Effector memory CD8-positive, alpha-beta T cell (primary cell): ENCODE results near the gene RFXANK.
"Not testable (repeated sequence)": the region's sequence is repeated elsewhere in the genome, so short reads cannot be mapped to it uniquely, and the experiment has no call there.

Experiments
- ATAC-seq: fragments of 150-1000 bp; cut with Tn5 transposase; replicated peaks from 2 replicates; pipeline ENCODE4 v1.10.0; 2021; ENCODE audit warnings: mild to moderate bottlenecking, moderate library complexity
- DNase-seq, 3 experiments: peaks; one replicate each; pipeline ENCODE4 v3.0.0; 2021
- H3K27ac Mint-ChIP-seq, 2 donors: one replicate each; pipeline ENCODE4 v1.8.0; 2022; ENCODE audit warnings: mild to moderate bottlenecking in 2 of 2, mixed read lengths in 2 of 2, moderate library complexity in 2 of 2
- H3K27me3 Mint-ChIP-seq, 2 donors: one replicate each; pipeline ENCODE4 v1.8.0; 2022; ENCODE audit warnings: mixed read lengths in 2 of 2
- H3K36me3 Mint-ChIP-seq: one replicate; pipeline ENCODE4 v1.8.0; 2022; ENCODE audit warnings: mild to moderate bottlenecking, moderate library complexity, mixed read lengths; ENCODE audit not compliant: insufficient read depth
- H3K4me1 Mint-ChIP-seq, 2 donors: one replicate each; pipeline ENCODE4 v1.8.0; 2022; ENCODE audit warnings: low read depth in 2 of 2, mixed read lengths in 2 of 2
- H3K4me3 Mint-ChIP-seq, 2 donors: one replicate each; pipeline ENCODE4 v1.8.0; 2022; ENCODE audit warnings: mild to moderate bottlenecking in 2 of 2, mixed read lengths in 2 of 2, moderate library complexity in 2 of 2
- H3K9me3 Mint-ChIP-seq, 2 donors: one replicate each; pipeline ENCODE4 v1.8.0; 2022; ENCODE audit warnings: mixed read lengths in 2 of 2
- total RNA-seq, 9 experiments: gene quantifications; one replicate each; lab custom pipeline; 2026; lab: John Stamatoyannopoulos, UW

RFXANK gene, protein sequence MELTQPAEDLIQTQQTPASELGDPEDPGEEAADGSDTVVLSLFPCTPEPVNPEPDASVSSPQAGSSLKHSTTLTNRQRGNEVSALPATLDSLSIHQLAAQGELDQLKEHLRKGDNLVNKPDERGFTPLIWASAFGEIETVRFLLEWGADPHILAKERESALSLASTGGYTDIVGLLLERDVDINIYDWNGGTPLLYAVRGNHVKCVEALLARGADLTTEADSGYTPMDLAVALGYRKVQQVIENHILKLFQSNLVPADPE
- 25.4 to 48.5 (median 34.9) reads per million in 9 experiments for total RNA-seq

DNA sequence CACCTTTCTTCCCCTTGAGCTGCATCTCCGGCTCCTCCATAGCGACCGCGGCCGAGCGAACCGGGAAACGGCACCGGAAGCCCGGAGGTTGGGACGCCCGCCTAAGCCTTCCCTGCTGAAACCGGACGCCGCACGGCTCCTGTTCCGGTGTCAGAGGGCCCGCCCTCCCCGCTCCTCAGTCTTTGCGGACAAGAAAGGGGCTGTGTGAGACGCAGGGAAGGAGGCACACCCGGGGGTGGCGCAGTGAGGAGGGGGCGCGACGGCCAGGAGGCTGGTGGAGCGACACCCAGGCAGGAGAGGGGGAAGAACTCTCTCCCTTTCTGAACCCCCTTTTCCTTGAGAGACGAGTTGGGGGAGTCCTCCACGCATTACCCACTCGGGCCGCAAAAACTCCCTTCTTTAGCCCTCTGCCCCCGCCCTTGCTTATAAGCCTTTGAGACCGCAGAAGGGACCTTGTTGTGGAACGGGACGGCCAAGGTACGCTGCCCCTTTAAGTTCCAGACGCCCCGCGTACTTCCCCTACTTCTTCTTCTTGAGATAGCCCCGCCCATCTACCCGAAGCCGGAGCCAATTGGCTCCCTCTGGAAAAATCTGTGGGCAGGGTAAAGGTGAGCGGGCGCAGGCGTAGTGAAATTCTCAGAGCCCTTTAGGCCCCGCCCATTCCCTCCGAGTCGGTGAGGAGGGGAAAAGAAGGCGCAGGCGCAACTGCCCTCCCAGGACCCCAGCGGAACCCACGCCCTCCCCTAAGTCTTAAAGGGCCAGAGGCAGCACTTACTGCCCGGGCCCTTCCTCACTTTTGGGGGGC is at the start of gene RFXANK, which contains the start of gene BORCS8:
Gene RFXANK (plus strand): TSS at position 181 of the 805 bp plus-strand sequence. CDS start 1,689 bp downstream, outside the sequence.
Gene BORCS8 (minus strand): TSS at position 75 of the 805 bp plus-strand sequence. CDS start 35 bp downstream, at position 40.
- ATAC-seq, result peak; percentile 90
- Mint-ChIP-seq H3K4me1 (peaks cover 27 to 29% of the 10 kb centered on the region in 2 donors), H3K36me3 (peaks cover 36% of the 10 kb centered on the region)

DNA sequence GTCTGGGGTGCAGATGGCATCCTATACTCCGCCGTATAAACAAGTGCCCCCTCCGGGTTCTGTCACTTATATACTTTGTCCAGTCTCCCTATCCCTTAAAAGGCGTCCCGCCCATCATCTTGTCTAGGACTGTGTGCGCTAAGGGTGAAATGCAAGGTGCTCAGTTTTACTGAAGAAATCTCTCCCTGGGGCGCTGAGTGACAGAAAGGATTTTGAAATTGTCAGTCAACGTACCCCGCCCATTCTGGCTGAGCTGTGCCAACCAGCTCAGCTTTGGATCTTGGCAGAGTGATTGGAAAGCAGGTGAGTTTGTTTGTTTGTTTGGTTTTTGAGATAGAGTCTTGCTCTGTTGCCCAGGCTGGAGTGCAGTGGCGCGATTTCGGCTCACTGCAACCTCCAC is 49.7 kb upstream of the RFXANK start:
- no peak overlapping the region for H3K4me3 Mint-ChIP-seq
- DNase-seq (no peak), ATAC-seq (no peak)
- H3K4me1 Mint-ChIP-seq, result peaks cover 15 to 17% of the 10 kb centered on the region in 2 donors
- H3K36me3 Mint-ChIP-seq, result peaks cover 18% of the 10 kb centered on the region
- no peaks in the 10 kb centered on the region for H3K27me3 Mint-ChIP-seq
- H3K27ac Mint-ChIP-seq, result no peak overlapping the region
- no peaks in the 10 kb centered on the region for H3K9me3 Mint-ChIP-seq

More for the DNA sequence above, at the start of gene RFXANK, which contains the start of gene BORCS8:
- Mint-ChIP-seq H3K27ac (peak within 1 kb of the TSS; percentile 99 to 100), H3K27me3 (no peaks in the 10 kb centered on the region), H3K4me3 (peak within 1 kb of the TSS; percentile 96), H3K9me3 (no peaks in the 10 kb centered on the region)
- peak; percentile 97 to 98 (median 98) for DNase-seq

DNA sequence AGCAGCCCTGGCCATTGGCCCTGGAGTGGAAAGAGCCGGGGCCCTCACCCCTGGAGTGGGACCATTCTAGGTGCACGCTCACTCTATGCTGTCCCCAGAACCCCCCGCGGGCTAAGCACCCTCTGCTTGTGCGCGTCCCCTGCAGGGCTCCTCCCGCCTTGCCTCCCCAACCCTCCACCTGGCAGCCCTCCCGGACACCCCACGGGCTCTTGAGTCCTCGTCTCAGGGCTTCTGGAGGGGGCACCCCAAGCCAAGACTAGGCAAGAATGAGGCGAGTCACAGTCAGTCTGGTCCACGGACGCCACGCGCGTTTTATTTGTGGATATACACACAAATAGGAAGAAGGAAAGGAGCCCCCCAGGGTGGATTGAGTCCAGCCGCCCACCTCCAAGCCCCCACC is 46.8 kb upstream of the RFXANK start:
- Mint-ChIP-seq H3K4me3 (no peak overlapping the region), H3K9me3 (no peaks in the 10 kb centered on the region), H3K4me1 (peaks cover 0 to 1% of the 10 kb centered on the region in 2 donors), H3K27me3 (no peaks in the 10 kb centered on the region), H3K27ac (no peak overlapping the region), H3K36me3 (peaks cover 10% of the 10 kb centered on the region)
- no peak for DNase-seq
- no peak for ATAC-seq

DNA sequence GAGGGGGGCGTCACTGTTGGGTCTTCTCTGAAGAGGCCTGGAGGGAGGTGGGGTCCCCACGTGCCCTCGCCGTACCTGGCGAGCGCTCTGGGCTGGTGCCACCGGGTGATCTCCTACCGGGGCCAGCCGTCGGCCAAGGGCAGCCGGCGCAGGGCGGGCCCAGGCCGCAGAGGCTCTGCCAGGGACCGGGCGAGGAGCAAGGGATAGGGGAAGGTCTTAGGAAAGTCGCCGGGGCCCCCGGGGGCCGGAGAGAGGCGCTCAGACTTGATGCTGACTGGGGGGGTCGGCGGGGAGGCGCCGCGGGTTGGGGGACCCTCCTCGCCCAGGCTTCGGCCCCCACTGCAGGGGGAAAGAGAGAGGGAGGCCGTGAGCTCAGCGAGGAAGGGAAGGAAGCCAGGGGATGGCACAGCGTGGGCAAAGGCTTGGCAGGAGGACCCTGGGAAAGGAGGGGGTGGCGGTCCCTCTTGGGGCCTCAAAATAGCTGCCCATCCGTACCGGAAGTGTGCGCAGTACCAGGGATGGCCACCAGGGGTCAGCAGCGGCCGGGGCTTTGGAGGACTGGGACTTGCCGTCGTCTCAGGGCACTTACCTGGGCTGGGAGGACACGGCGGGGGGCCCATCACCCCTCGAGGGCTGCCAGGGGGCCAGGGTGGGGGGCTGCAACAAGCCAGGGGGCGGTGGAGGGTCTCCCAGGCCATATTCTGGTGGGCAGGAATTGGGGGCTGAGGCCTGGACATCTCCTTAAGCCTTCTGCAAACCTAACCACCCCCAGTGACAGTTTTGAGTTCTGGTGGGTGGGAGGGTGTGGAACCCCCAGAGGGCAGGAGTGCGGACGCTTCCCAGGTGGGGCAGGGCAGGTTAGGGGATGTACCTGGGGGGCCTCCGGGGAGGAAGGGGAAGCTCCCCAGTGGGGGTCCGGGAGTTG is 46.1 kb upstream of the RFXANK start:
- peaks cover 10% of the 10 kb centered on the region for H3K36me3 Mint-ChIP-seq
- H3K4me3 Mint-ChIP-seq, result no peak overlapping the region
- peak; percentile 98 for ATAC-seq
- H3K27ac Mint-ChIP-seq, result no peak overlapping the region
- no peaks in the 10 kb centered on the region for H3K27me3 Mint-ChIP-seq
- H3K9me3 Mint-ChIP-seq, result no peaks in the 10 kb centered on the region
- H3K4me1 Mint-ChIP-seq, result peaks cover 0 to 1% of the 10 kb centered on the region in 2 donors
- peak; percentile 87 to 93 (median 90) for DNase-seq

DNA sequence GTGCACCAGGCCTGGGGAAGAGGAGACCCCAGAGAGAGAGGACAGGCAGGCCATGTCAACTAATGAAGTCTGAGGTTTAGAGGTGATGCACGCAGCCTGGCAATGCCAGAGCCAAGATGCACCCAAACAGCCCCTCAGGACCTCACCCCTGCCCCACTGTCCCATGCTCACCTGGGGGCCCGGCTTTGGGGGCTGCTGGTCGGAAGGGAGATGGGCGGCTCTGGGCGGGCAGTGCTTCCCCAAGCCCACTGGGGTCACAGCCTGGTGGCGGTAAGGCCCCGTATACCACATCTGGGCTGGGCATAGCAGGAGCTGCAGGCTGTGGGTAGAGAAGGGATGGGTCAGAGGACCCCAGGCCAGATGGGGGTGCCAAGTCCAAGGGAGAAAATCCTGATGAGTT is 45.2 kb upstream of the RFXANK start:
- Mint-ChIP-seq H3K27ac (no peak overlapping the region), H3K9me3 (no peaks in the 10 kb centered on the region), H3K36me3 (peaks cover 10% of the 10 kb centered on the region), H3K4me3 (no peak overlapping the region), H3K27me3 (no peaks in the 10 kb centered on the region), H3K4me1 (peaks cover 0 to 1% of the 10 kb centered on the region in 2 donors)
- ATAC-seq (no peak), DNase-seq (no peak)

DNA sequence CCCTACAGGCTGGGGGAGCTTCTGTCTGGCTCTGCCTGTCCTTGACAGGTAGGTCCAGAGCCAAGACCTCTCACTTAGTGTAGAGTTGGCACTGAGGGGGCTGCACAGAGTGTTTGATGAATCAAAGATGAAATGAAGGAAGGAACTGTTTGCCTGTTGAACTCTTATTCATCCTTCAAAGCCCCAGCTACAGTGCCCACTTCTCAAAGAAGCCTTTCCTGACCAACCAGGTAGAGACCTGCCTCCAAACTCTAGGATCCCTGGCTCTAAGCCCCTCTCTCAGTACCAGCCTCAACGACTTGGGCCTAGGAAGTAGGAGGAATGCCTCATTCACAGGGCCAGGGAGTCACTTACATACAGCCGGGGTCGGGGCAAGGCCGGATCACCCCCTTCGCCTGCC is 44.7 kb upstream of the RFXANK start:
- Mint-ChIP-seq H3K27me3 (no peaks in the 10 kb centered on the region), H3K4me1 (peaks cover 0 to 1% of the 10 kb centered on the region in 2 donors), H3K27ac (no peak overlapping the region)

DNA sequence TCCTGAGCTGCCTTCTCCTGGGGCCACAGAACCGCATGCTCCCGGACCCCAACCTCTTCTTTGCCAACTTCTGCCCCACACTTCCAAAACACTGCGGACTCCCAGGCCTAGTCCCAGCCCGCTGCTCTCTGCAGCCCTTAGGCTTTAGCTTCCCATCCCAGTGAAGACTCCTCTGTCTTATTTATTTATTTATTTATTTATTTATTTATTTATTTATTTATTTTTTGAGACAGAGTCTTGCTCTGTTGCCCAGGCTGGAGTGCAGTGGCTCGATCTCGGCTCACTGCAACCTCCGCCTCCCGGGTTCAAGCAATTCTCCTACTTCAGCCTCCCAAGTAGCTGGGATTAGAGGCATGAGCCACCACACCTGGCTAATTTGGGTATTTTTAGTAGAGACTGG is 43.6 kb upstream of the RFXANK start:
- H3K4me1 Mint-ChIP-seq, H3K9me3 Mint-ChIP-seq, H3K27ac Mint-ChIP-seq, H3K27me3 Mint-ChIP-seq, ATAC-seq, H3K4me3 Mint-ChIP-seq, DNase-seq: not testable (repeated sequence)
- H3K36me3 Mint-ChIP-seq, result peaks cover 13% of the 10 kb centered on the region

More for the DNA sequence above, 44.7 kb upstream of the RFXANK start:
- no peak overlapping the region for H3K4me3 Mint-ChIP-seq
- no peaks in the 10 kb centered on the region for H3K9me3 Mint-ChIP-seq
- no peak for DNase-seq
- ATAC-seq, result no peak
- H3K36me3 Mint-ChIP-seq, result peaks cover 13% of the 10 kb centered on the region

DNA sequence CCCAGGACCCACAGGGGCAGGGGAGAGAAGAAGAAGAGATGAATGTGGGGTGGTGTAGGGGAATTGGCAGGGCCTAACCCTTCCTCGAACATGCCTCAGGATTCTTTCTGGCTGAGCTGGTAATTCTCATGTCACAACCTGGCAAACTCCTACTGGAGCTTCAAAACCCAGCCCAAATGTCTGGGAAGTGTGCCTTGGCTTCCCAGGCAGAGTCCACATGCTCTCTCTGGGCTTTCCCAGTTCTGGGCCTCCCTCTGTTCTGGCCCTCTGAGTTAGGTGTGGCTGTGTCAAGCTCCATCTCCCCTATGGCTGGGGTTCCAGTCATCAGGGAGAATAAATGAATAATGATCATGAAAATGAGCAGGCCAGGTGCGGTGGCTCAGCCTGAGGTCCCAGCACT is 42.6 kb upstream of the RFXANK start:
- no peak for ATAC-seq

DNA sequence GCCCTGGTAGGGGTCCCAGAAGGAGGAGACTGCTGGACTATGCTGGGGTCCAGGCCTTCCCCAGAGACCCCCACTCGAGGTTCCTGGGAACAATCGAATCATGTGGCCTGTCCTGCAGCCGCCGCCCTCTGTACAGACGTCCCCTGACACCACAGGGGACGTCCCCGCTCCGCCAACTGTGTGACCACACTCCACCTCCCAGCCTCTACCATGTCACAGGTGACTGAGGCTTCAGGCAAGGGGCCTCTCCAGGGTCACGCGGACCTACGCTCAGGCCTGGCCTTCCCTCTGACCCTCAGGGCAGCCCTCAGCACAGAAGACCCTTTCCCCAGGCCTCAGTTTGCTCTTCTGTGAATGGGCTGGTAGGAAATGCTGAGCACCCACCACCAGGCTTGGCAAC is 40.6 kb upstream of the RFXANK start:
- no peak for DNase-seq
- Mint-ChIP-seq H3K27me3 (no peaks in the 10 kb centered on the region), H3K9me3 (no peaks in the 10 kb centered on the region), H3K4me1 (no peaks in the 10 kb centered on the region), H3K27ac (peak overlapping the region in 1 of 2 donors; percentile 55), H3K36me3 (peaks cover 8% of the 10 kb centered on the region), H3K4me3 (no peak overlapping the region)
- ATAC-seq, result no peak

More for the DNA sequence above, 42.6 kb upstream of the RFXANK start:
- Mint-ChIP-seq H3K4me3 (no peak overlapping the region), H3K36me3 (peaks cover 13% of the 10 kb centered on the region), H3K27ac (no peak overlapping the region), H3K9me3 (no peaks in the 10 kb centered on the region), H3K27me3 (no peaks in the 10 kb centered on the region), H3K4me1 (peaks cover 0 to 1% of the 10 kb centered on the region in 2 donors)
- no peak for DNase-seq

DNA sequence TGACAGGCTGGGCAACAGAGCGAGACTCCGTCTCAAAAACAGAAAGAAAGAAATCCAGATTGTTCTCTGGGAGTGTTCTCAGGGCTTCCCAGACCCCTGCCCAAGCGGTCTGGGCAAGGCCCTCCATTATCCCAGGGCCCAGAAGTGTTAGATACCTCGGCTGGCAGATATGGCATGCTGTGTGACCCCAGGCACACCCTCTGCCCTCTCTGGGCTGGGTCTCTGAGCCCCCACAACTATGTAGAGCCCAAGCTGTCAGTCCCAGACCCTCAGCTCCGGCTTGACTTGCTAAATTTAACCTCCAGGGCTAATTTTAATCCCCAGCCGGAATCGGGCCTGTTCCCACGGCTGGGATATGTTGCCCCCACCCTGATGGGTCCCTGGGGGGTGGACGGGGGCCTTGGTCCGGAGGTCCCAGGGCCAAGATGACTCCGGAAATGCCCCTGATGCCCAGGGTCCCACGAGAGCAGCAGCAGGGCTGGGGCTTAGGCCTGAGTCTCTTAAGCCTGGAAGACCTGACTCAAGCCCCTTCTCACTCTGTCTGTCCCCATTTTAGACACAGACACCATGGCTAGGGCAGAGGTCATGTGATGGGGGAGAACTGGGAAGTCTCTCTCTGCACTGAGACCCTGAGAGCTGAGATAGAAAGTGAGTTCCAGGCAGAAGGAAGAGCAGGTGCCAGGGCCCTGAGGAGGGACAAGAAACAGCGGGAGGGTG is 39.2 kb upstream of the RFXANK start:
- DNase-seq, result no peak
- Mint-ChIP-seq H3K36me3 (peaks cover 3% of the 10 kb centered on the region), H3K27ac (no peak overlapping the region), H3K4me3 (no peak overlapping the region), H3K9me3 (no peaks in the 10 kb centered on the region), H3K27me3 (no peaks in the 10 kb centered on the region), H3K4me1 (no peaks in the 10 kb centered on the region)
- no peak for ATAC-seq

DNA sequence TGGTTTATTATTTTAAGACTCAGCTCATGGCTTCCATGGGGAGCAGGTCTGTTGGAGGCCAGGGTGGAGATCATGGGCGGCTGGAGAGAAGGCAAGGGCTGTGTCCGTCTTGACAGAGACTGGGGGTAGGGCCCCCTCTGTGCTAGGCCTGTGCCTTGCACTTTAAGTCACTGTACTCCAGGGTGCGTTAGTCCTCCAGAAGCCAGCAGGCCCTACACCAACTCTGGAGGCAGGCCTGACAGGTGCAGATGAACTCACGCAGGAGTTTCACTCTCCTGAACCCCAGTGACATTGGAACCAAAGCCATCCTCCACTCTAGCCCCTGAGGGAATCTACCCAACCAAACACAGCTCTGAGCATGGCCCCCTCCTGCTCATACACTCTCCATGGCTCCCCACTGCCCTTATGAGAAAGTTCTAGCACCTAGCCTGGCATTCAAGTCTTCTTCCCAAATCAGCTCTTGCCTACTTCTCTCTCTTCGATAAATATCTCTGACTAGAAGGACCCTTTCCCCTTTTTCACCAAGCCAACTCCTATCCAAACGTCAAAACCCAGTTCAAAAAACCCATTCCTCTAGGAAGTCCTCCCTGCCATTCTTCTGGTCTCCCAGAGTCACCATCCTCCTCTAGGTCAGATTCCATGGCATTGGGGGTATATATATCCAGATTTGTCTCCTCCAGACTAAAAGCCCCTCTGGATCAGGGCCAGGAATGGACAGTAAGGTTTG is 37.1 kb upstream of the RFXANK start:
- DNase-seq (no peak), ATAC-seq (no peak)
- Mint-ChIP-seq H3K4me3 (no peak overlapping the region), H3K27me3 (no peaks in the 10 kb centered on the region), H3K36me3 (peaks cover 6% of the 10 kb centered on the region), H3K27ac (no peak overlapping the region), H3K9me3 (no peaks in the 10 kb centered on the region), H3K4me1 (peaks cover 0 to 1% of the 10 kb centered on the region in 2 donors)
